GM23338 (cell line): Measurements from ENCODE around the gene OR14I1.

Source experiments
- CREB1 ChIP-seq: fragments of 250-450 bp; sonication (Bioruptor Pico); IDR thresholded peaks from 2 replicates; pipeline ENCODE4 v1.5.0; 2020; ENCODE audit warnings: low read depth, mild to moderate bottlenecking, moderate library complexity
- EZH2 ChIP-seq: fragments of 200-600 bp; sonication (generic); IDR thresholded peaks from one replicate; pipeline ENCODE4 v1.8.0; 2017; ENCODE audit warnings: antibody characterized with exemption, mild to moderate bottlenecking, low read depth; ENCODE audit not compliant: unreplicated experiment
- EZH2phosphoT487 ChIP-seq: fragments of 200-600 bp; sonication (generic); IDR thresholded peaks from one replicate; pipeline ENCODE4 v1.8.1; 2018; ENCODE audit warnings: antibody characterized with exemption; ENCODE audit not compliant: unreplicated experiment
- JUNB ChIP-seq: IDR thresholded peaks from one replicate; pipeline ENCODE4 v1.6.1; 2016; ENCODE audit warnings: antibody characterized with exemption; ENCODE audit not compliant: unreplicated experiment
- POLR2AphosphoS5 ChIP-seq: IDR thresholded peaks from 2 replicates; pipeline ENCODE4 v1.6.1; 2016; ENCODE audit warnings: antibody characterized with exemption, low read depth
- STAT1 ChIP-seq: IDR thresholded peaks from one replicate; pipeline ENCODE4 v1.6.1; 2016; ENCODE audit warnings: antibody characterized with exemption; ENCODE audit not compliant: unreplicated experiment
- ZNF114 ChIP-seq: fragments of 250-450 bp; sonication (Bioruptor Pico); IDR thresholded peaks from 2 replicates; pipeline ENCODE4 v1.5.0; 2020; ENCODE audit warnings: mild to moderate bottlenecking, moderate library complexity
- TF ChIP-seq, protein P1 (sequence below): IDR thresholded peaks from one replicate; pipeline ENCODE4 v1.6.1; 2018; ENCODE audit warnings: antibody characterized with exemption; ENCODE audit not compliant: unreplicated experiment
- TF ChIP-seq, protein P2 (sequence below), 2 experiments: fragments of 200-600 bp in 1 of 2; sonication (generic) in 1 of 2; conservative IDR thresholded peaks; 2 replicates each; pipeline versions ENCODE4 v1.5.1 to v1.6.1; 2016 to 2017; ENCODE audit warnings: antibody characterized with exemption in 2 of 2, low read depth in 2 of 2, mild to moderate bottlenecking in 2 of 2, moderate library complexity in 1 of 2

DNA sequence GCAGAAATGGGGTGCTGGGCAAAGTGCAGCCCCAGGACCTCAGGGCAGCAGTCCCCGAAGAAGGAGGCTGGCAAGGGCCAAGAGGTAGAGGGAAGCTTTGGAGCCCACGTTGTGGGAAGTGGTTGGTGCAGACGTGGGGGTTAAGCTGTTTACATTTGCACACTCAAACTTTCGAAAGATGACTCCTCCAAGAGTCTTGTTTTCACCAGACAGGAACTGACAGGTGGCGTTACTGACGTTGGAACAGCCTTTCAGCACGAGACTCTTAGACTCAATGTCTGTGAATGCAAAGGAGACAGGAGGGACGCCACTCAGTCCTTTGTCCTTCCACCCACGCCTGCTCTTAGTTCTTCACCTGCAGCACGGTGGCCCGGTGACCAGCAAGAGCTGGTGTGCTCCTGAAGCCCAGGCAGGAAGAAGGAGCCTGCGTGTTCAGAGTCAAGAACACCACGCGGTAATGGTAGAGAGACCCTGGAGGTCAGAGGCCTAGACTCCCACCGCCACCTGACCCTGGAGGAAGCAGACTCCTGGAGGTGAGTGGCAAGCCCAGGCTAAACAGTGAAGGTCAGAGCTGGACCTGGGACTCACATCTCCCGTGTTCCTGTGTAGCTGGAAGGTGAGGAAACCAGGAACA lies 37.1 kb upstream of the OR14I1 start:
- TF ChIP-seq, protein P1, sequence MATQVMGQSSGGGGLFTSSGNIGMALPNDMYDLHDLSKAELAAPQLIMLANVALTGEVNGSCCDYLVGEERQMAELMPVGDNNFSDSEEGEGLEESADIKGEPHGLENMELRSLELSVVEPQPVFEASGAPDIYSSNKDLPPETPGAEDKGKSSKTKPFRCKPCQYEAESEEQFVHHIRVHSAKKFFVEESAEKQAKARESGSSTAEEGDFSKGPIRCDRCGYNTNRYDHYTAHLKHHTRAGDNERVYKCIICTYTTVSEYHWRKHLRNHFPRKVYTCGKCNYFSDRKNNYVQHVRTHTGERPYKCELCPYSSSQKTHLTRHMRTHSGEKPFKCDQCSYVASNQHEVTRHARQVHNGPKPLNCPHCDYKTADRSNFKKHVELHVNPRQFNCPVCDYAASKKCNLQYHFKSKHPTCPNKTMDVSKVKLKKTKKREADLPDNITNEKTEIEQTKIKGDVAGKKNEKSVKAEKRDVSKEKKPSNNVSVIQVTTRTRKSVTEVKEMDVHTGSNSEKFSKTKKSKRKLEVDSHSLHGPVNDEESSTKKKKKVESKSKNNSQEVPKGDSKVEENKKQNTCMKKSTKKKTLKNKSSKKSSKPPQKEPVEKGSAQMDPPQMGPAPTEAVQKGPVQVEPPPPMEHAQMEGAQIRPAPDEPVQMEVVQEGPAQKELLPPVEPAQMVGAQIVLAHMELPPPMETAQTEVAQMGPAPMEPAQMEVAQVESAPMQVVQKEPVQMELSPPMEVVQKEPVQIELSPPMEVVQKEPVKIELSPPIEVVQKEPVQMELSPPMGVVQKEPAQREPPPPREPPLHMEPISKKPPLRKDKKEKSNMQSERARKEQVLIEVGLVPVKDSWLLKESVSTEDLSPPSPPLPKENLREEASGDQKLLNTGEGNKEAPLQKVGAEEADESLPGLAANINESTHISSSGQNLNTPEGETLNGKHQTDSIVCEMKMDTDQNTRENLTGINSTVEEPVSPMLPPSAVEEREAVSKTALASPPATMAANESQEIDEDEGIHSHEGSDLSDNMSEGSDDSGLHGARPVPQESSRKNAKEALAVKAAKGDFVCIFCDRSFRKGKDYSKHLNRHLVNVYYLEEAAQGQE, result no peak
- TF ChIP-seq, protein P2, sequence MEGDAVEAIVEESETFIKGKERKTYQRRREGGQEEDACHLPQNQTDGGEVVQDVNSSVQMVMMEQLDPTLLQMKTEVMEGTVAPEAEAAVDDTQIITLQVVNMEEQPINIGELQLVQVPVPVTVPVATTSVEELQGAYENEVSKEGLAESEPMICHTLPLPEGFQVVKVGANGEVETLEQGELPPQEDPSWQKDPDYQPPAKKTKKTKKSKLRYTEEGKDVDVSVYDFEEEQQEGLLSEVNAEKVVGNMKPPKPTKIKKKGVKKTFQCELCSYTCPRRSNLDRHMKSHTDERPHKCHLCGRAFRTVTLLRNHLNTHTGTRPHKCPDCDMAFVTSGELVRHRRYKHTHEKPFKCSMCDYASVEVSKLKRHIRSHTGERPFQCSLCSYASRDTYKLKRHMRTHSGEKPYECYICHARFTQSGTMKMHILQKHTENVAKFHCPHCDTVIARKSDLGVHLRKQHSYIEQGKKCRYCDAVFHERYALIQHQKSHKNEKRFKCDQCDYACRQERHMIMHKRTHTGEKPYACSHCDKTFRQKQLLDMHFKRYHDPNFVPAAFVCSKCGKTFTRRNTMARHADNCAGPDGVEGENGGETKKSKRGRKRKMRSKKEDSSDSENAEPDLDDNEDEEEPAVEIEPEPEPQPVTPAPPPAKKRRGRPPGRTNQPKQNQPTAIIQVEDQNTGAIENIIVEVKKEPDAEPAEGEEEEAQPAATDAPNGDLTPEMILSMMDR (conservative IDR thresholded peaks at IDR 0.05; ENCODE audit: low read depth in 2 of 2), result no peak
- no peak for TF ChIP-seq POLR2AphosphoS5
- TF ChIP-seq EZH2, result no peak
- TF ChIP-seq EZH2phosphoT487, result no peak
- TF ChIP-seq CREB1 (CRISPR knock-in tag), result no peak
- TF ChIP-seq STAT1, result no peak
- TF ChIP-seq JUNB, result no peak
- TF ChIP-seq ZNF114 (CRISPR knock-in tag), result no peak
